HG03025 (cell line): ENCODE measurements around the gene RYR1.

Source experiments
- ATAC-seq: cut with Tn5 transposase; IDR thresholded peaks from one replicate; pipeline ENCODE4 v1.9.1; 2021; ENCODE audit warnings: mild to moderate bottlenecking, moderate library complexity; ENCODE audit not compliant: unreplicated experiment, low FRiP score

Gene RYR1

GRCh38 chr19:38528213-38528755 lies 94.8 kb downstream of the RYR1 start:
- no peak for ATAC-seq

- ATAC-seq, result no peak
These were observed 95.4 kb downstream of the RYR1 start for GRCh38 chr19:38528931-38529330.

GRCh38 chr19:38531515-38531914 lies 98.0 kb downstream of the RYR1 start:
- ATAC-seq, result no peak

GRCh38 chr19:38532939-38533338 lies 99.4 kb downstream of the RYR1 start:
- no peak for ATAC-seq

GRCh38 chr19:38534574-38534973 lies 101.1 kb downstream of the RYR1 start:
- ATAC-seq, result no peak

- ATAC-seq, result no peak
These were observed 101.7 kb downstream of the RYR1 start for GRCh38 chr19:38535212-38535611.

- no peak for ATAC-seq
These were observed 103.8 kb downstream of the RYR1 start for GRCh38 chr19:38537071-38537936.

GRCh38 chr19:38538386-38538785 lies 104.9 kb downstream of the RYR1 start:
- ATAC-seq, result no peak

- ATAC-seq, result no peak
These were observed 105.5 kb downstream of the RYR1 start for GRCh38 chr19:38538793-38539528.

- ATAC-seq, result no peak
These were observed 106.3 kb downstream of the RYR1 start for GRCh38 chr19:38539751-38540150.

GRCh38 chr19:38542040-38542439 lies 108.5 kb downstream of the RYR1 start:
- no peak for ATAC-seq

- no peak for ATAC-seq
These were observed 109.9 kb downstream of the RYR1 start for GRCh38 chr19:38543286-38543806.

GRCh38 chr19:38543807-38544568 lies 110.5 kb downstream of the RYR1 start:
- no peak for ATAC-seq

- ATAC-seq, result no peak
These were observed 111.3 kb downstream of the RYR1 start for GRCh38 chr19:38544569-38545315.

GRCh38 chr19:38545596-38545995 lies 112.1 kb downstream of the RYR1 start:
- ATAC-seq, result no peak

- no peak for ATAC-seq
These were observed 113.9 kb downstream of the RYR1 start for GRCh38 chr19:38547421-38547820.

- no peak for ATAC-seq
These were observed 115.6 kb downstream of the RYR1 start for GRCh38 chr19:38549061-38549460.

- no peak for ATAC-seq
These were observed 116.5 kb downstream of the RYR1 start for GRCh38 chr19:38549942-38550341.

GRCh38 chr19:38550376-38550775 lies 116.9 kb downstream of the RYR1 start:
- ATAC-seq, result no peak

- no peak for ATAC-seq
These were observed 117.9 kb downstream of the RYR1 start for GRCh38 chr19:38551450-38551813.
